Measurements from ENCODE around the gene EBI3. TPM values are rescaled to one million over a fixed set of nuclear protein-coding genes. Genes with fewer than 3 reads are reported as not detected.
"Not testable (repeated sequence)": the region's sequence is repeated elsewhere in the genome, so short reads cannot be mapped to it uniquely, and the experiment has no call there.

The EBI3 gene
- total RNA-seq, 1 donor from 2014 or later, result 43.3 TPM

DNA sequence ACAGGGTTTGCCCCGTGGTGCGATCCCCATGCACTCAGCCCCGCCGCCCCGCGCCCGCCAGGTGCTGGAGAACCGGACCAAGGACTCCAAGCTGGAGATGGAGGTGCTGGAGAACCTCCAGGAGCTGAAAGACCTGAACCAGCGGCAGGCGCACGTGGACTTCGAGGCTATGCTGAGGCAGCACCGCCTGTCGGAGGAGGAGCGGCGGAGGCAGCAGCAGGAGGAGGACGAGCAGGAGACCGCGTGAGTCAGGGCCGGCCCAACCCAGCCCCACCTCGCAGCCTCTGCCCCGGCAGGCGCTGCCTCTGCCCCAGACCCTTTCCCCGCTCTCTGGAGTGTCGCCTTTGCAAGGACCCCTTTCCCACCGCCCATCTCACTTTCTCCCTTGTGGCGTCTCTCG is 28.9 kb downstream of the EBI3 start:
- Mint-ChIP-seq H3K4me1 (ENCODE audit: low read depth) (no peaks in the 10 kb centered on the region), H3K36me3 (ENCODE audit: low read depth) (peaks cover 40% of the 10 kb centered on the region), H3K9me3 (peaks cover 7% of the 10 kb centered on the region), H3K4me3 (no peak overlapping the region), H3K27me3 (ENCODE audit: insufficient read depth) (no peaks in the 10 kb centered on the region), H3K27ac (no peak overlapping the region)
- intact Hi-C loops (cut with micrococcal nuclease), result no loop called here
- no peak for DNase-seq (ENCODE audit: low spot score)

DNA sequence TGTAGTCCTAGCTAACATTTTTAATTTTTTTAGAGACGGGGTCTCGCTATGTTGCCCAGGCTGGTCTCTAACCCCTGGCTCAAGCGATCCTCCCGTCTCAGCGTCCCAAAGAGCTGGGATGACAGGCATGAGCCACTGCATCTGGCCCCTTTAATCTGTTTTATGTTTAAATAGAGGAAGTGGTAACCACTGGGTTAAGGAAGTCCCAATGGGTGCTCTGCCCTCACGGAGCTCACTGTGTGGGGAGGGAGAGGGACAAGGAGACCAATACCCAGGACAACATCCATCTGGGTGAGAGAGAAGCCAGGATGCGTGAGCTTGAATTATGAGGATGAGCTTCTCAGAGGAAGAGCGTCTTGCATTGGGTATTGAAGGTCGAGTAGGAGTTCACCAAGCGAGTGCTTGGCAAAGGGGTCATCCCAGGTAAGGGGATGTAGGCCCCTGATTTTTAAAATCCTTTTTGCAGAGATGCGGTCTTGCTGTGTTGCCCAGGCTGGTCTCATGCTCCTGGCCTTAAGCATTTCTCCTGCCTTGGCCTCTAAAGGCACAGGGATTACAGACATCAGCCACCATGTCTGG is 31.4 kb downstream of the EBI3 start:
- H3K27ac Mint-ChIP-seq, result no peak overlapping the region
- no peak overlapping the region for H3K4me3 Mint-ChIP-seq
- no peaks in the 10 kb centered on the region for H3K27me3 Mint-ChIP-seq (ENCODE audit: insufficient read depth)
- no peaks in the 10 kb centered on the region for H3K9me3 Mint-ChIP-seq
- intact Hi-C loops (cut with micrococcal nuclease), result no loop called here
- H3K4me1 Mint-ChIP-seq (ENCODE audit: low read depth), result peaks cover 10% of the 10 kb centered on the region
- DNase-seq (ENCODE audit: low spot score), result no peak
- peaks cover 31% of the 10 kb centered on the region for H3K36me3 Mint-ChIP-seq (ENCODE audit: low read depth)

DNA sequence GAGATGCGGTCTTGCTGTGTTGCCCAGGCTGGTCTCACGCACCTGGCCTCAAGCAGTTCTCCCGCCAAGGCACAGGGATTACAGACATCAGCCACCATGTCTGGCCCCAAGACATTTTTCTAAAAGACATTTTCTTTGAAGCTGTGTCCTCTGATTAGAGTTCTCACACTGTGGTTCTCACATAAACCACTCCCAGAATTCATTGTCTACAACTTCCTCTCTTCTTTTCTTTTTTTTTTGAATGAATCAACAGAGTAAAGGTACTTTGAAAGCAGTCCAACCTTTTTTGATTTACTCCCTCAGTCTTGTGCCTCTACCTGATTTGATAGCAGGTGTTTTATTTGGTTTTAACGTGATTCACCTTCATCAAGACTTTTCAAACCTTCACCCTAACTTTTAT is 35.5 kb downstream of the EBI3 start:
- H3K27me3 Mint-ChIP-seq (ENCODE audit: insufficient read depth), result no peaks in the 10 kb centered on the region
- peak overlapping the region; percentile 45 for H3K4me3 Mint-ChIP-seq
- H3K4me1 Mint-ChIP-seq (ENCODE audit: low read depth), result peaks cover 17% of the 10 kb centered on the region
- H3K27ac Mint-ChIP-seq, result peak overlapping the region; percentile 78
- intact Hi-C loops (cut with micrococcal nuclease), result loop anchor here (5.0 kb wide), 2 partner anchors 37 to 262 kb away; partner anchors contain the start of genes FSD1 and TMIGD2
- H3K36me3 Mint-ChIP-seq (ENCODE audit: low read depth), result peaks cover 29% of the 10 kb centered on the region
- no peak for DNase-seq (ENCODE audit: low spot score)
- H3K9me3 Mint-ChIP-seq, result no peaks in the 10 kb centered on the region

- H3K9me3 Mint-ChIP-seq, result no peaks in the 10 kb centered on the region
Observed at GRCh38 chr19:4266253-4267000, 37.1 kb downstream of the EBI3 start.

GRCh38 chr19:4267101-4267900 is 38.0 kb downstream of the EBI3 start:
- Mint-ChIP-seq H3K4me3 (no peak overlapping the region), H3K9me3 (no peaks in the 10 kb centered on the region), H3K27ac (peak overlapping the region; percentile 9), H3K27me3 (ENCODE audit: insufficient read depth) (no peaks in the 10 kb centered on the region), H3K36me3 (ENCODE audit: low read depth) (peaks cover 30% of the 10 kb centered on the region), H3K4me1 (ENCODE audit: low read depth) (peaks cover 17% of the 10 kb centered on the region)
- DNase-seq (ENCODE audit: low spot score), result peak; percentile 40
- intact Hi-C loops (cut with micrococcal nuclease), result loop anchor here (1.0 to 5.0 kb wide), 6 partner anchors 20 to 260 kb away; partner anchors contain the start of genes FSD1, SH3GL1, TMIGD2 and YJU2

More at GRCh38 chr19:4266253-4267000, 37.1 kb downstream of the EBI3 start:
- H3K4me3 Mint-ChIP-seq, result no peak overlapping the region
- DNase-seq (ENCODE audit: low spot score), result no peak
- H3K27me3 Mint-ChIP-seq (ENCODE audit: insufficient read depth), result no peaks in the 10 kb centered on the region
- H3K27ac Mint-ChIP-seq, result peak overlapping the region; percentile 50
- H3K4me1 Mint-ChIP-seq (ENCODE audit: low read depth), result peaks cover 17% of the 10 kb centered on the region
- intact Hi-C loops (cut with micrococcal nuclease), result loop anchor here (2.0 to 5.0 kb wide), 3 partner anchors 20 to 261 kb away; partner anchors contain the start of genes FSD1, TMIGD2 and YJU2
- H3K36me3 Mint-ChIP-seq (ENCODE audit: low read depth), result peaks cover 27% of the 10 kb centered on the region

- no peak overlapping the region for H3K4me3 Mint-ChIP-seq
- intact Hi-C loops (cut with micrococcal nuclease), result loop anchor here (1.0 to 5.0 kb wide), 6 partner anchors 21 to 259 kb away; partner anchors contain the start of genes FSD1, SH3GL1, TMIGD2 and YJU2
- no peaks in the 10 kb centered on the region for H3K27me3 Mint-ChIP-seq (ENCODE audit: insufficient read depth)
- no peak for DNase-seq (ENCODE audit: low spot score)
- H3K9me3 Mint-ChIP-seq, result no peaks in the 10 kb centered on the region
- H3K36me3 Mint-ChIP-seq (ENCODE audit: low read depth), result peaks cover 30% of the 10 kb centered on the region
- peaks cover 17% of the 10 kb centered on the region for H3K4me1 Mint-ChIP-seq (ENCODE audit: low read depth)
- H3K27ac Mint-ChIP-seq, result no peak overlapping the region
Observed at GRCh38 chr19:4267901-4268815, 38.8 kb downstream of the EBI3 start.

DNA sequence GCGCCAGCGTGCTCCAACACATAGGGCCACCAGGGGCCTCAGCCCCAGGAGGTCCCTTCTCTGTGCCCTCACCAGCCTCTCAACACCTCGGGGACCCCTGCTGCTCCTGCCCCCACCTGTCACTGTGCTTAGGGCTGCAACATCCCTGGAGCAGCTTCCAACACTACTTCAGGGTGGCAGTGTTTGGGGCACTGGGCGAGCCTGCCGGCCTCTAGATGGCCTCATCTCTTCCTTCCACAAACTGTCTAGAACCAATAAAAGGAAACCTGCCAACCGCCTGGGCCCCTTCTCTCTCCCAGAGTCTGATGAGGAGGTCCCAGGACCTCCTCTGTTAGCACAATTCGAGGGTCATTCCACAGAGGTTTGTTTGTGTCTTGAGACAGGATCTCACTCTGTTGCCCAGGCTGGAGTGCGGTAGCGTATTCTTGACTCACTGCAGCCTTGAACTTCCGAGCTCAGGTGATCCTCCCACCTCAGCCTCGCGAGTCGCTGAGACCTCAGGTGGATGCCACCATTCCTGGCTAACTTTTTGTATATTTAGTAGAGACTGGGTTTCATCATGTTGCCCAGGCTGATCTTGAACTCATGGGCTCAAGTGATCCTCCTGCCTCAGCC is 39.6 kb downstream of the EBI3 start:
- Mint-ChIP-seq H3K4me1 (ENCODE audit: low read depth) (peaks cover 17% of the 10 kb centered on the region), H3K9me3 (no peaks in the 10 kb centered on the region), H3K4me3 (no peak overlapping the region), H3K27ac (no peak overlapping the region), H3K36me3 (ENCODE audit: low read depth) (peaks cover 30% of the 10 kb centered on the region), H3K27me3 (ENCODE audit: insufficient read depth) (no peaks in the 10 kb centered on the region)
- intact Hi-C loops (cut with micrococcal nuclease), result loop anchor here (5.0 kb wide), 2 partner anchors 33 to 258 kb away; partner anchors contain the start of genes FSD1 and TMIGD2
- no peak for DNase-seq (ENCODE audit: low spot score)

DNA sequence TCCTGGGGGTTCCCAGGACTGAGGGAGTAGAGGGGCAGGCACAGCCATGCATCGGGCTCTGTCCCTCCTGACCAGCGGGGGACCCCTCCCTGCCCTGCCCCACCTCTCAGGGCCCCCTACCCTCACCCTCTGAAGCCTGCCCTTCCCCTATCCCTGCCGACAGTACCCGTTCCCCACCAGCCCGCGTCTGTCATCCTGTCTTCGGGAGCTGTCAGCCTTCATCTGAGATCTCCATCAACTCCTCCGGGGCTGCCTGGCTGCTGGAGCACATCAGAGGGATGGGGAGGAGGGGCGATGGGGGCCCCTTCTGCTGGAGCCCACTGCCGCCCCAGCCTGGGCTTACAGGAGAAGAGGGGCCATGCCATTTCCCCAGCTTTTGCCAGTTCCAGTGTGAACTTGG is 43.6 kb downstream of the EBI3 start:
- H3K4me3 Mint-ChIP-seq, result no peak overlapping the region
- H3K36me3 Mint-ChIP-seq (ENCODE audit: low read depth), result peaks cover 15% of the 10 kb centered on the region
- intact Hi-C loops (cut with micrococcal nuclease), result no loop called here
- H3K4me1 Mint-ChIP-seq (ENCODE audit: low read depth), result no peaks in the 10 kb centered on the region
- H3K9me3 Mint-ChIP-seq, result no peaks in the 10 kb centered on the region
- no peak overlapping the region for H3K27ac Mint-ChIP-seq
- no peak for DNase-seq (ENCODE audit: low spot score)
- peaks cover under 1% of the 10 kb centered on the region for H3K27me3 Mint-ChIP-seq (ENCODE audit: insufficient read depth)

DNA sequence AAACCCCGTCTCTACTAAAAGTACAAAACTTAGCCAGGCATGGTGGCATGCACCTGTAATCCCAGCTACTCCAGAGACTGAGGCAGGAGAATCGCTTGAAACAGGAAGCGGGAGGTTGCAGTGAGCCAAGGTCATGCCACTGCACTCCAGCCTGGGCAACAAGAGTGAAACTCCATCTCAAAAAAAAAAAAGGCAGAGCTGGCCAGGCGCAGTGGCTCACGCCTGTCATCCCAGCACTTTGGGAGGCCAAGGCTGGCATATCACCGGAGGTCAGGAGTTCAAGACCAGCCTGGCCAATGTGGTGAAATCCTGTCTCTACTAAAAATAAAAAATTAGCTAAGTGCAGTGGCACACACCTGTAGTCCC is 45.0 kb downstream of the EBI3 start:
- H3K36me3 Mint-ChIP-seq (ENCODE audit: low read depth), result peaks cover 10% of the 10 kb centered on the region
- H3K9me3 Mint-ChIP-seq; H3K27ac Mint-ChIP-seq; DNase-seq (ENCODE audit: low spot score); H3K4me3 Mint-ChIP-seq; intact Hi-C loops (cut with micrococcal nuclease); H3K4me1 Mint-ChIP-seq (ENCODE audit: low read depth); H3K27me3 Mint-ChIP-seq (ENCODE audit: insufficient read depth): not testable (repeated sequence)

DNA sequence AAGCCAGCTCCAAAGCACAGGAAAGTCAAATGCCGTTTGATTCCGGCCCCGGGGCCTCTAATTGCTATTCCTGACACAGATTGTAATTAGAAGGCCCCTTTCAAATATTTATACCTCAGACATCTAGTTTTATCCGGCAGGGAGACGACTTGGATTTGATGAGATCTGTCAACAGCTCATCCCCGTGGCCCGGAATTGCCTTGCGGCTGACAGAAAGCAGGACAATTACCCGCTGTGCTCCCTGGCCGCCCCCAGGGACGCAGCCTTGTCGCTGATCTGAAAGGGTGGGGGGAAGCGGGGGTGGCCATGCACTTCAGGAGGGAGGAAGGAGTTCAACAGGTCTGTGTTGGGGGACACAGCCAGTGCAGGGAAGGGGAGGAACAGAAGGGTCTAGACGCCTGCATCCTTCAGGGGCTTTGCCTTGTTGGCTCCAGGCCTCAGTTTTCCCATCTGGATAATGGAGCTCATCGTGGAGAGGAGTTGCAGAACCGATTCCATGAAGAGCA is 47.9 kb downstream of the EBI3 start:
- intact Hi-C loops (cut with micrococcal nuclease), result no loop called here
- Mint-ChIP-seq H3K36me3 (ENCODE audit: low read depth) (no peaks in the 10 kb centered on the region), H3K4me1 (ENCODE audit: low read depth) (no peaks in the 10 kb centered on the region), H3K9me3 (no peaks in the 10 kb centered on the region), H3K4me3 (no peak overlapping the region), H3K27ac (no peak overlapping the region), H3K27me3 (ENCODE audit: insufficient read depth) (peaks cover 28% of the 10 kb centered on the region)
- DNase-seq (ENCODE audit: low spot score), result no peak

- Mint-ChIP-seq H3K4me1 (ENCODE audit: low read depth) (no peaks in the 10 kb centered on the region), H3K36me3 (ENCODE audit: low read depth) (no peaks in the 10 kb centered on the region), H3K27me3 (ENCODE audit: insufficient read depth) (peaks cover 28% of the 10 kb centered on the region), H3K4me3 (no peak overlapping the region), H3K27ac (no peak overlapping the region), H3K9me3 (no peaks in the 10 kb centered on the region)
- intact Hi-C loops (cut with micrococcal nuclease), result no loop called here
- DNase-seq (ENCODE audit: low spot score), result no peak
Observed at GRCh38 chr19:4278010-4278409, 48.7 kb downstream of the EBI3 start.

Measured in activated T-helper 1 cell treated with anti-CD3 and anti-CD28 coated beads, Interleukin-12 subunit alpha, Interleukin-12 subunit beta, Interleukin-2, Interleukin-4 antibody, amounts not matched to agents 30 ng/mL and 10 ng/mL and 1 ng/mL, durations not matched to agents 14 hours and 24 hours and 36 hours (primary cell).